T-cell (primary cell): ENCODE data around the gene B3GNT7. TPM values are rescaled to one million over a fixed set of nuclear protein-coding genes. Genes with fewer than 3 reads are reported as not detected.
"Not testable (repeated sequence)": the region's sequence is repeated elsewhere in the genome, so short reads cannot be mapped to it uniquely, and the experiment has no call there.

Experiments
- ATAC-seq, 4 experiments: fragments of 200-7000 bp in 3 of 4; fragments of 150-1000 bp in 1 of 4; cut with Tn5 transposase; replicated peaks in 1 of 4; 1 replicate in 3 of 4; 2 replicates in 1 of 4; pipeline ENCODE4 v1.10.0; 2021; ENCODE audit warnings: moderate library complexity in 3 of 4, mild to moderate bottlenecking in 2 of 4, moderate number of reproducible peaks in 1 of 4
- CTCF ChIA-PET, 2 donors: fragments of 300-600 bp; sonication (Branson Sonifier 250); formaldehyde crosslinking; loops; one replicate each; lab custom pipeline; 2022; ENCODE audit warnings: antibody characterized with exemption in 2 of 2; lab: Charles Lee
- POLR2A ChIA-PET, 2 donors: fragments of 300-600 bp; sonication (Branson Sonifier 250); formaldehyde crosslinking; loops; one replicate each; lab custom pipeline; 2022; ENCODE audit warnings: antibody characterized with exemption in 2 of 2; lab: Charles Lee
- DNase-seq, 35 experiments: peaks; one replicate each; pipeline versions ENCODE4 v3.0.0 to v3.0.0-alpha.2; 2013 to 2023
- H3K27ac ChIP-seq: one replicate; pipeline ENCODE4 v1.5.1; 2013; ENCODE audit warnings: low read length
- H3K27me3 ChIP-seq, 2 experiments: replicated peaks in 1 of 2; 1 replicate in 1 of 2; 2 replicates in 1 of 2; pipeline versions ENCODE4 v1.6.1 to v1.7.0; 2013; ENCODE audit warnings: low read length in 1 of 2, mixed read lengths in 1 of 2; ENCODE audit not compliant: control insufficient read depth in 2 of 2, insufficient read depth in 2 of 2; ENCODE audit errors: extremely low read depth in 1 of 2
- H3K36me3 ChIP-seq, 2 donors: 1 replicate in 1 of 2; 2 replicates in 1 of 2; pipeline versions ENCODE4 v1.6.1 to v1.7.0; 2013; ENCODE audit warnings: low read length in 1 of 2; ENCODE audit not compliant: control insufficient read depth in 2 of 2, insufficient read depth in 1 of 2; ENCODE audit errors: extremely low read depth in 1 of 2
- H3K4me1 ChIP-seq, 2 experiments: 1 replicate in 1 of 2; 2 replicates in 1 of 2; pipeline versions ENCODE4 v1.6.1 to v1.7.0; 2013; ENCODE audit warnings: low read length in 2 of 2, mixed read lengths in 1 of 2; ENCODE audit not compliant: insufficient read depth in 2 of 2, control insufficient read depth in 1 of 2; ENCODE audit errors: extremely low read depth in 1 of 2
- H3K4me3 ChIP-seq, 2 donors: 1 replicate in 1 of 2; 2 replicates in 1 of 2; pipeline versions ENCODE4 v1.5.1 to v1.7.0; 2013; ENCODE audit warnings: mild to moderate bottlenecking in 2 of 2, low read length in 1 of 2, moderate library complexity in 1 of 2; ENCODE audit not compliant: control insufficient read depth in 1 of 2; ENCODE audit errors: extremely low read depth in 1 of 2
- H3K9me3 ChIP-seq: 2 replicates; pipeline ENCODE4 v1.7.0; 2013
- H3K27ac Mint-ChIP-seq, 2 donors: one replicate each; pipeline ENCODE4 v1.8.0; 2020 to 2021; ENCODE audit warnings: mild to moderate bottlenecking in 2 of 2, mixed read lengths in 2 of 2
- H3K27me3 Mint-ChIP-seq, 2 donors: one replicate each; pipeline ENCODE4 v1.8.0; 2021 to 2022; ENCODE audit warnings: mixed read lengths in 2 of 2
- H3K36me3 Mint-ChIP-seq: one replicate; pipeline ENCODE4 v1.8.0; 2021; ENCODE audit warnings: mixed read lengths
- H3K4me1 Mint-ChIP-seq, 3 donors: one replicate each; pipeline ENCODE4 v1.8.0; 2020 to 2022; ENCODE audit warnings: mixed read lengths in 3 of 3, mild to moderate bottlenecking in 1 of 3
- H3K4me3 Mint-ChIP-seq, 3 donors: one replicate each; pipeline ENCODE4 v1.8.0; 2020 to 2022; ENCODE audit warnings: mild to moderate bottlenecking in 3 of 3, mixed read lengths in 3 of 3, moderate library complexity in 3 of 3
- H3K9me3 Mint-ChIP-seq, 3 donors: one replicate each; pipeline ENCODE4 v1.8.0; 2020 to 2022; ENCODE audit warnings: mixed read lengths in 3 of 3
- WGBS: methylation state at CpG from one replicate; pipeline ENCODE4 v1.1.5; 2013; ENCODE audit warnings: missing lambda C conversion rate; ENCODE audit not compliant: insufficient coverage; 5-methylcytosine and 5-hydroxymethylcytosine counted together
- total RNA-seq, 35 experiments: library from RNA in 6 of 35; stranded (reverse) in 6 of 35; fragments of 120-200 nt in 1 of 35; gene quantifications; one replicate each; pipeline versions ENCODE4 v1.2.1 to v1.2.4 and lab custom pipeline; 2013 to 2026

Gene B3GNT7
- total RNA-seq, 5 donors from 2014 or later (not counting 1 experiment from before 2014, with no cell fraction given) = 0.30 to 2.0 (median 0.68) TPM

DNA sequence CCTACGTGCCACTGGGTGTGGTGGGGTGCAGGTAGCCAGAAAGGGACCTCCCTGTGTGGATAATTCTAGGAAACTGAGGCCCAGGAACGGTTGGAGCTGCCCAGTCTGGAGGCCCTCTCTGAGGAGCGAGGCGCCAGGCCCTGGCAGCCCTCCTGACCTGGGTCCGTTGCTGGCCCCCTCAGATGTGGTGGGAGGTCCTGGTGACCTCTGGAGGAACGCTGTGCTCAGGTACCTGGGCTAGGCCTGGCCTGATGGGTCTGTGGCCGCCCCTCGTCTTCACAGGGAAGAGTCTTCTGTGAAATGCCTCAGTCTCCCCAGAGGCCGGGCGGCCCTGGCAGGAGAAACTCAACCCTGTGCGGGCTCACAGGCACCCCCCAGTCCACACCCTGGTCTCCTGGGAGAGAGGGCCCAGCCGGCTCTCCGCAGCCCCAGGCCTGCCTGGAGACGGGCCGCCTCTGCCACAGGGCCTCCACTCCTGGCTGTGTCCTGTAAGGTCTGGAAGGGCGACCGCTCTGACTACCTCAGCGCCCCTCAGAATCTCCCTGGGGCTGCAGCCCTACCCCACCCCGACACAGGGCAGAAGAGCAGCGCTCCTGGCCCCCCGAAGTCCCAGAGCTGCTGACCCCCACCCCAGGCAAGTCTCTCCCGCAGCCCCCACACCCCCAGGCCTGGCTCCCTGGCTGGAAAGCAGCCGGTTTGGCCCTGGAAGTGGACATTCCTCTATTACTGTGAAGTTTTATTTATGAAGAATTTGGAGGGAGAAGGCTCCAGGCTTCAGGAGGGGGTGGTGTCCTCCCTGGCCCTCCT lies 3.7 kb downstream of the B3GNT7 start:
- Histone ChIP-seq H3K36me3 (no peaks in the 10 kb centered on the region), H3K4me3 (no peak overlapping the region), H3K4me1 (peaks cover 0 to 16% of the 10 kb centered on the region in 2 experiments), H3K27ac (no peak overlapping the region), H3K27me3 (peaks cover 0 to 41% of the 10 kb centered on the region in 2 experiments), H3K9me3 (no peaks in the 10 kb centered on the region)
- 76% methylated on average over 14 of the region's 23 CpGs for whole genome bisulfite sequencing
- Mint-ChIP-seq H3K4me3 (no peak overlapping the region), H3K27ac (no peak overlapping the region), H3K27me3 (peaks cover 28 to 32% of the 10 kb centered on the region in 2 donors), H3K4me1 (peaks cover 7 to 18% (median 7%) of the 10 kb centered on the region in 3 donors), H3K36me3 (no peaks in the 10 kb centered on the region), H3K9me3 (no peaks in the 10 kb centered on the region)
- ChIA-PET CTCF (no interaction called here), POLR2A (no interaction called here)
- ATAC-seq (no peak), DNase-seq (no peak)

DNA sequence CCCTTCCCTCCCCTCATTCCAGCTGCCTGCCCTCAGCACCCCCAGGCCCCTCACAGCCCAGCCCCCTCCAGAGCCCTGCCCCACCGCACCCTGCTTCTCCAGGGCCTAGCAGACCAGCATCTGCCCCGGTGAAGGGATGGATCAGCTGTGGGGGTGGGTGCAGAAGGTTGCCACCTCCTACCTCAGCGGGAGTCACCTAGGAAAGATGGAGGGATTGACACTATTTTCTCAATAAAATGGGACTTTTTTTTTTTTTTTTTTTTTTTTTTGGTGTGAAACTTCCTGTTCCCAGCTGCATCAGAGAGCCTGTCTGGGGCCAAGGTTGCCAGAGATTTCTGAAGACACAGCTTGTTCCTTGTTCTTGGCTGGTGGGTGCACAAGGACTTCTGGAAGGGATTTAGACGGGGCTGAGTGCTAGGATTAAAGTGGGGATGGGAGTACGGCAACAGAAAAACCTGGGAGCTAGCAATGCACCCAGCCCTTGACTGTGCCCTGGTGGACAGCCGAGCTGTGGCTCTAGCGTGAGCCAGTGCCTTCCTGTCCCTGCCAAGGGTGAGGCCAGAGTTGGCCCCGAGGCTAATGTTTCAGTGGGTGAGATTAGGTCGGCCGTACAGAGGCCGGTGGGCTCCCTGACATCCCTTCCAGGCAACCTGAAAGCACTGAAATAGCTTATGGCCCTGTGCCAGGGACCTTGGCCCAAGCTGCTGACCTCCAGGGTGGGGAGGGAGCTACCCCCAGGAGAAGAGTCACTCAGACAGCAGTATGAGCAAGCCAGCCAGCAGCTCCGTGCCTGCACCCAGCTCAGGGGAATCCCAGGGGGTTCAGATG lies 4.6 kb downstream of the B3GNT7 start:
- 83% methylated on average over 6 of the region's 12 CpGs for WGBS
- ChIA-PET POLR2A (no interaction called here), CTCF (interaction anchor here in 1 of 2 donors (0.7 kb wide), 1 partner anchor 14 kb away, joined by 3 read pairs; no protein-coding TSS in a partner anchor)

DNA sequence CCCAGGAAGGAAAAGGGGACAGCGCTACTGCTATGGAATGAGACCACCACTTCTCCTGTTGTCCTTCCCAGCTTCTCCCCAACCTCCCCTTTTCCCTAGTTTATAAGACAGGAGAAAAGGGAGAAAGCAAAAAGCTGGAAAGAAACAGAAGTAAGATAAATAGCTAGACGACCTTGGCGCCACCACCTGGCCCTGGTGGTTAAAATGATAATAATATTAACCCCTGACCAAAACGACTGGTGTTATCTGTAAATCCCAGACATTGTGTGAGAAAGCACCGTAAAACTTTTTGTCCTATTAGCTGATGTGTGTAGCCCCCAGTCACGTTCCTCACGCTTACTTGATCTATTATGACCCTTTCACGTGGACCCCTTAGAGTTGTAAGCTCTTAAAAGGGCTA lies 5.2 kb downstream of the B3GNT7 start:
- H3K27me3 Mint-ChIP-seq = peaks cover 19 to 23% of the 10 kb centered on the region in 2 donors
- H3K4me1 ChIP-seq, POLR2A ChIA-PET, DNase-seq, H3K27ac Mint-ChIP-seq, H3K4me3 ChIP-seq, H3K36me3 ChIP-seq, H3K9me3 Mint-ChIP-seq, H3K27ac ChIP-seq, H3K4me3 Mint-ChIP-seq, H3K9me3 ChIP-seq, ATAC-seq, CTCF ChIA-PET, H3K36me3 Mint-ChIP-seq: not testable (repeated sequence)
- peaks cover 7 to 14% (median 8%) of the 10 kb centered on the region in 3 donors for H3K4me1 Mint-ChIP-seq
- peaks cover 0 to 29% of the 10 kb centered on the region in 2 experiments for H3K27me3 ChIP-seq
- WGBS = no CpG with 5 or more reads among the region's 8 CpGs

More for the DNA sequence above, 4.6 kb downstream of the B3GNT7 start:
- H3K36me3 Mint-ChIP-seq = no peaks in the 10 kb centered on the region
- H3K27ac Mint-ChIP-seq = no peak overlapping the region
- H3K4me3 ChIP-seq = no peak overlapping the region
- H3K36me3 ChIP-seq = no peaks in the 10 kb centered on the region
- H3K4me1 ChIP-seq = peaks cover 0 to 8% of the 10 kb centered on the region in 2 experiments
- DNase-seq = no peak
- peaks cover 20 to 24% of the 10 kb centered on the region in 2 donors for H3K27me3 Mint-ChIP-seq
- peaks cover 2 to 10% (median 2%) of the 10 kb centered on the region in 3 donors for H3K4me1 Mint-ChIP-seq
- H3K27me3 ChIP-seq = peaks cover 0 to 33% of the 10 kb centered on the region in 2 experiments
- no peak overlapping the region for H3K4me3 Mint-ChIP-seq
- ATAC-seq = no peak
- H3K9me3 Mint-ChIP-seq = no peaks in the 10 kb centered on the region
- H3K9me3 ChIP-seq = no peaks in the 10 kb centered on the region
- no peak overlapping the region for H3K27ac ChIP-seq

DNA sequence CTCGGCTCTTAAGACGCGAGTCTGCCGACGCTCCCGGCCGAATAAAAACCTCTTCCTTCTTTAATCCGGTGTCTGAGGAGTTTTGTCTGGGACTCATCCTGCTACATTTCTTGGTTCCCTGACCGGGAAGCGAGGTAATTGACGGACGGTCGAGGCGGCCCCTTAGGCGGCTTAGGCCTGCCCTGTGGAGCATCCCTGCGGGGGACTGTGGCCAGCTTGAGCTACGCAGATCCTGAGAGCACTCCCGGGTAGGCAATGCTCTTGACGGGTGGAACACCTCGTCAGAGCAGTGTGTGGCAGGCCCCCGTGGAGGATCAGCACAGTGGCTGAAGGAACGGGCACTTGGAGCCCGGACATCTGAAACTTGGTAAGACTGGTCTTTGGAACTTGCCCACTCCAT lies 5.6 kb downstream of the B3GNT7 start:
- H3K27ac Mint-ChIP-seq, H3K27ac ChIP-seq, H3K36me3 Mint-ChIP-seq, H3K4me1 ChIP-seq, ATAC-seq, POLR2A ChIA-PET, H3K36me3 ChIP-seq, H3K4me3 ChIP-seq, H3K4me3 Mint-ChIP-seq, H3K9me3 Mint-ChIP-seq, CTCF ChIA-PET, DNase-seq, H3K9me3 ChIP-seq: not testable (repeated sequence)
- peaks cover 11 to 18% (median 12%) of the 10 kb centered on the region in 3 donors for H3K4me1 Mint-ChIP-seq
- H3K27me3 Mint-ChIP-seq = peaks cover 19 to 23% of the 10 kb centered on the region in 2 donors
- peaks cover 0 to 31% of the 10 kb centered on the region in 2 experiments for H3K27me3 ChIP-seq
- WGBS = 96% methylated on average over 17 of the region's 23 CpGs

DNA sequence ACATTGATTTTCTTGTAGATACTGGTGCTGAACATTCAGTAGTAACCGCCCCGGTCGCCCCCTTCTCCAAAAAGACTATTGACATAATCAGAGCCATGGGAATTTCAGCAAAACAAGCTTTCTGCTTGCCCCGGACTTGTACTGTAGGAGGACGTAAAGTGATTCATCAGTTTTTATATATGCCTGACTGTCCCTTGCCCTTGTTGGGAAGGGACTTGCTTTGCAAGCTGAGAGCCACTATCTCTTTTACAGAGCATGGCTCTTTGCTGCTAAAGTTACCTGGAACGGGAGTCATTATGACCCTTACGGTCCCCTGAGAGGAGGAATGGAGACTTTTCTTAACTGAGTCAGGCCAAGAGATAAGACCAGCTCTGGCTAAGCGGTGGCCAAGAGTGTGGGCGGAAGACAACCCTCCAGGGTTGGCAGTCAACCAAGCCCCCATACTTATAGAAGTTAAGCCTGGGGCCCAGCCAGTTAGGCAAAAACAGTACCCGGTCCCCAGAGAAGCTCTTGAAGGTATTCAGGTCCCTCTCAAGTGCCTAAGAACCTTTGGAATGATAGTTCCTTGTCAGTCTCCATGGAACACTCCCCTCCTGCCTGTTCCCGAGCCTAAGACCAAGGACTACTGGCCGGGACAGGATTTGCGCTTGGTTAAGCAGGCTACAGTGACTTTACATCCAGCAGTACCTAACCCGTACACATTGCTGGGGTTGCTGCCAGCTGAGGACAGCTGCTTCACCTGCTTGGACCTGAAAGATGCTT lies 8.1 kb downstream of the B3GNT7 start:
- H3K27ac Mint-ChIP-seq, H3K27ac ChIP-seq, H3K4me3 ChIP-seq, H3K27me3 Mint-ChIP-seq, ATAC-seq, H3K36me3 Mint-ChIP-seq, H3K4me3 Mint-ChIP-seq, DNase-seq, H3K36me3 ChIP-seq, POLR2A ChIA-PET, CTCF ChIA-PET, H3K9me3 ChIP-seq, H3K4me1 ChIP-seq, H3K9me3 Mint-ChIP-seq: not testable (repeated sequence)
- H3K4me1 Mint-ChIP-seq = peaks cover 16 to 20% (median 19%) of the 10 kb centered on the region in 3 donors
- H3K27me3 ChIP-seq = peaks cover 0 to 11% of the 10 kb centered on the region in 2 experiments
- WGBS = 92% methylated on average over 7 of the region's 14 CpGs

DNA sequence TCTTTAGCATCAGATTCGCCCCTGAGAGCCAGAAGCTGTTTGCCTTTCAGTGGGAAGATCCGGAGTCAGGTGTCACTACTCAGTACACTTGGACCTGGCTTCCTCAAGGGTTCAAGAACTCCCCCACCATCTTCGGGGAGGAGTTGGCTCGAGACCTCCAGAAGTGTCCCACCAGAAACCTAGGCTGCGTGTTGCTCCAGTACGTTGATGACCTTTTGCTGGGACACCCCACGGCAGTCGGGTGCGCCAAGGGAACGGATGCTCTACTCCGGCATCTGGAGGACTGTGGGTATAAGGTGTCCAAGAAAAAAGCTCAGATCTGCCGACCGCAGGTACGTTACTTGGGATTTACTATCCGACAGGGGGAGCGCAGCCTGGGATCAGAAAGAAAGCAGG lies 8.7 kb downstream of the B3GNT7 start:
- H3K9me3 ChIP-seq, DNase-seq, H3K4me3 Mint-ChIP-seq, CTCF ChIA-PET, ATAC-seq, H3K4me1 ChIP-seq, H3K4me3 ChIP-seq, H3K27me3 ChIP-seq, H3K27ac ChIP-seq, H3K36me3 ChIP-seq, H3K9me3 Mint-ChIP-seq, H3K27ac Mint-ChIP-seq, H3K36me3 Mint-ChIP-seq, POLR2A ChIA-PET: not testable (repeated sequence)
- WGBS = 92% methylated on average over 13 of the region's 16 CpGs
- peaks cover 16 to 20% (median 19%) of the 10 kb centered on the region in 3 donors for H3K4me1 Mint-ChIP-seq
- H3K27me3 Mint-ChIP-seq = peaks cover 8 to 11% of the 10 kb centered on the region in 2 donors
